ENCODE data around the gene RAB44.
"Not testable (repeated sequence)": the region's sequence is repeated elsewhere in the genome, so short reads cannot be mapped to it uniquely, and the experiment has no call there.

Gene RAB44

DNA sequence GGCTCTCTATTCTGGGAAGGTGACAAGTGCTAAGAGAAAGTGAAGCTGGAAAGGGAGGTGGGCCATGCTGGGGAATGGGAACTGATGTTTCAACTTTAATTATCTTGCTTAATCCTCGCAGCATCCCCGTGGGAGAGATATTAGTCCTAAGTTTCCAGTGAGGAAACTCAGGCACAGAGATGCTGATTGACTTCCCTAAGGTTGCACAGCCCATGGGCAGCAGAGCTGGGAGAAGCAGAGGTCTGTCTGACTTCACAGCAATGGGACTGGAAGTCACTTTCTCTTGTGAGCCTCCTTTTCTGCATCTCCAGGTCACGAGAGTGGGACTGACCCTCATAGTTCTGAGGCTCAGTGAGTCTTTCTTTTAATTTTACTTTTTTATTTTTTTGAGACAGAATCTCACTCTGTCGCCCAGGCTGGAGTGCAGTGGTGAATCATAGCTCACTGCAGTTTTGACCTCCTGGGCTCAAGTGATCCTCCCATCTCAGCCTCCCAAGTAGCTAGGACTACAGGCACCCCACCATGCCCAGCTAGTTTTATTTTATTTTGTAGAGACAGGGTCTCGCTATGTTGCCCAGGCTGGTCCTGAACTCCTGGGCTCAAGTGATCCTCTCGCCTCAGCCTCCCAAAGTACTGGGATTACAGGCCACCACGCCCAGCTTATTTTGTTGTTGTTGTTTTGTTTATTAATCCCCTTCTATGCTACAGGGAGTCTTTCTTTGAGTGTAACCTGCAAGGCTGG lies 2.6 kb downstream of the RAB44 start:
- H3K4me1 Mint-ChIP-seq (ENCODE audit: low read depth in 2 of 2) = peaks cover 0 to 10% of the 10 kb centered on the region in 2 donors
- no peaks in the 10 kb centered on the region for H3K9me3 Mint-ChIP-seq
- no peaks in the 10 kb centered on the region for H3K36me3 Mint-ChIP-seq (ENCODE audit: insufficient read depth)
- ATAC-seq (replicated peaks) = no peak
- DNase-seq = no peak
- H3K4me3 Mint-ChIP-seq = no peak overlapping the region
- peaks cover 0 to 28% of the 10 kb centered on the region in 2 donors for H3K27me3 Mint-ChIP-seq
- no peak overlapping the region for H3K27ac Mint-ChIP-seq

DNA sequence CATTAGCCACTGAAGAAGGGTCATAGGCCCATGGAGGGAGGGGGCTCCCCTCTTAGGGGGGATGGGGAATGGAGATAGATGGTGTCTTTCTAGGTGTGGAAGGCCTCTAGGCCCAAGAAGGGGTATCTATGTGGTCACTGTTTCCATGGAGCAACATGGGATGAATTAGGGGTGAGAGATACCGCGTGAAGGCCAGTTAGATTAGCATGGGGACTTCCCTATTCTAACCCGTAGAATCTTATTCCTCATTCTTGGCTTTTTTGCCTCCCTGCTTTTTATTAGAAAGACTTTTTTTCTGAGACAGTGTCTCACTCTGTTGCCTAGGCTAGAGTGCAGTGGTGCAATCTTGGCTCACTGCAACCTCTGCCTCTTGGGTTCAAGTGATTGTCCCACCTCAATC lies 3.2 kb downstream of the RAB44 start:
- no peak overlapping the region for H3K4me3 Mint-ChIP-seq
- ATAC-seq (replicated peaks) = no peak
- peaks cover 0 to 28% of the 10 kb centered on the region in 2 donors for H3K27me3 Mint-ChIP-seq
- H3K9me3 Mint-ChIP-seq = no peaks in the 10 kb centered on the region
- no peak for DNase-seq
- no peaks in the 10 kb centered on the region for H3K36me3 Mint-ChIP-seq (ENCODE audit: insufficient read depth)
- peaks cover 0 to 10% of the 10 kb centered on the region in 2 donors for H3K4me1 Mint-ChIP-seq (ENCODE audit: low read depth in 2 of 2)
- no peak overlapping the region for H3K27ac Mint-ChIP-seq

DNA sequence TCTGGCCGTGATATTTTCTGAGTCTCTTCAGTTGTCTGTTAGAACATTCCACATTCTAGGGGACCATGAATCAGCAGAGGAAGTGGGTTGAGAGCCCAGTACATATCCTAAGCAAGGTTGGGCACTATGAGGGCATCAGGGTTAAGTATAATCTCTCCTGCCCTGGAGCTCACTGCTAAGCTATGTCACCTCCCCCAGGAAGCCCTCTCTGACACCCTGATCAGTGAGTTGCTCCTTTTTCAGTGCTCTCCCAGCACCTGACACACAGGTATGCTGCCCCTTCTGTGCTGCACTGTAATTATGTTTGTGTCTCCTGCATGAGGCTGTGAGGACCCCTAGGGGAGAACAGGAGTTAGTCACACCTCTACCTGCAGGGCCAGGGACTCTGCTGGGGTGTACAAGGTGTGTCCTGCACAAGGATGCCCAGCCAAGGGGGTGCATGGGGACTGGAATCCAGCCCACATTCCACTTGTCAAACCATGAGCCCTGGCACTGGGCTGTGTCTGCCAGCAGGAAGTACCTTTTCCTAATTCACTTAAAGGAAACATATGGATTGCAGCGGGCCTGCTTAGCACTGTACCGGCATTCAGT lies 3.9 kb downstream of the RAB44 start:
- Mint-ChIP-seq H3K4me3 (no peak overlapping the region), H3K9me3 (no peaks in the 10 kb centered on the region), H3K27ac (no peak overlapping the region), H3K4me1 (ENCODE audit: low read depth in 2 of 2) (peaks cover 0 to 10% of the 10 kb centered on the region in 2 donors), H3K36me3 (ENCODE audit: insufficient read depth) (no peaks in the 10 kb centered on the region), H3K27me3 (peaks cover 0 to 28% of the 10 kb centered on the region in 2 donors)
- DNase-seq (no peak), ATAC-seq (replicated peaks) (no peak)

DNA sequence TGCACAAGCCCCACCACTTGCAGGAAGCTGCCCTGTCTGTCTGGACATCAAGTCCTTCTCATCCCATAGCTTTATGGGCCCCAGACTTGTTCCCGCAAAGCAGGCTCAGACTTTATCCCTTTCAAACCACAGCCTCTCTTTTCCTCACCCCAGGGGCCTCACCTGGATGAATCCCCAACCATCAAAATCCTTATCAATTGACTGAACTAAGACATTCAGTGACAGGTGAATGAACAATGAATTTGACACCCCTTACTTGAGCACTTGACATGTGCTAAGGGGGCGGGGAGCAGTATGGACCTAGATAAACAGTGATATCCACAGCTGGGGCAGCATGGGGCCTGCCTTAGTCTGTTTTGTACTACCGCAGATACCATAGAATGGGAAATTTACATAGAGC lies 5.0 kb downstream of the RAB44 start:
- no peak overlapping the region for H3K27ac Mint-ChIP-seq

DNA sequence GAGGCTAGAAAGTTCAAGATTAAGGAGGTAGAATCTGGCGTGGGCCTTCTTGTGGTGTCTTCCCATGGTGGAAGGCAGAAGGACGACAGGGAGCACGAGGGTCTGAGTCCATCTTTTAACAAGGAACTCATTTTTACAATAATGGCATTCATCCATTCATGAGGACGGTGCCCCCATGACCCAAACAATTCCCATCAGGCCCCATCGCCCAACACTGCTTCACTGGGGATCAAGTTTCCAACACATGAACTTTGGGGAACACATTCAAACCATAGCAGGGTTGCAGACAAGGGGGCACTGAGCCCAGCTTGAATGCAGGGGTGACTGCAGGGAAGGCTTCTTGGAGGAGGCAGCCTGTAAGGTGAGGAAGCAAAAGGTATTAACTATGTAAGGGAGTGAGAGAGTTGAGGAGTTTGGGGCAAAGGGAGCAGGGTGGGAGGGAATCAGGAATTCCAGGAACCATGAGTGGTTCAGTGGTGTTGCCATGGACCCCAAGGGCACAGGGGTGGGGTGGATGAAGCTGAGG lies 5.5 kb downstream of the RAB44 start:
- DNase-seq (no peak), ATAC-seq (replicated peaks) (no peak)
- Mint-ChIP-seq H3K27me3 (peaks cover 0 to 27% of the 10 kb centered on the region in 2 donors), H3K9me3 (no peaks in the 10 kb centered on the region), H3K27ac (no peak overlapping the region), H3K4me1 (ENCODE audit: low read depth in 2 of 2) (peaks cover 0 to 6% of the 10 kb centered on the region in 2 donors), H3K36me3 (ENCODE audit: insufficient read depth) (no peaks in the 10 kb centered on the region), H3K4me3 (no peak overlapping the region)

More for the DNA sequence above, 5.0 kb downstream of the RAB44 start:
- Mint-ChIP-seq H3K36me3 (ENCODE audit: insufficient read depth) (no peaks in the 10 kb centered on the region), H3K4me1 (ENCODE audit: low read depth in 2 of 2) (peaks cover 0 to 8% of the 10 kb centered on the region in 2 donors), H3K27me3 (peaks cover 0 to 28% of the 10 kb centered on the region in 2 donors), H3K9me3 (no peaks in the 10 kb centered on the region), H3K4me3 (no peak overlapping the region)
- DNase-seq (no peak), ATAC-seq (replicated peaks) (no peak)

DNA sequence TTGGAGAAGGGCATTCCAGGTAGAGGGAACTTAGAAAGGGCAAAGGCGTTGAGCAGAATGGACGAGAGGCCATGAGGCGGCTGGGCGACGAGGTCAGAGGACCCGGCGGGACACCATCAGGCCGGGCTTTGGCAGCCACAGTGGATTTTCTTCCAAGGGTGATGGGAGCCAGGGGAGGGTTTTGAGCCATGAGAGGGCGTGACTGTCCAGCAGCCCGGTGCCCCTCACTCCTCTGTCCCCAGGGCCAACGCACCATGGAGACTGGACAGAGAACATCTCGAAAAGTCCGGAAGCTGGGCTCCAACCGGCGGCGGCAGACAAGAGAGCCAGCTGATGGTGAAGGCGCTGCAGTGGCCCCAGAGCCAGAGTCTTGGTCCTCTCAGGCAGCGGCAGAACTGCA lies 6.4 kb downstream of the RAB44 start:
- DNase-seq = no peak
- no peak for ATAC-seq (replicated peaks)
- H3K4me1 Mint-ChIP-seq (ENCODE audit: low read depth in 2 of 2) = peaks cover 0 to 2% of the 10 kb centered on the region in 2 donors
- H3K27me3 Mint-ChIP-seq = peaks cover 0 to 19% of the 10 kb centered on the region in 2 donors
- H3K27ac Mint-ChIP-seq = no peak overlapping the region
- H3K36me3 Mint-ChIP-seq (ENCODE audit: insufficient read depth) = no peaks in the 10 kb centered on the region
- H3K9me3 Mint-ChIP-seq = no peaks in the 10 kb centered on the region
- no peak overlapping the region for H3K4me3 Mint-ChIP-seq

DNA sequence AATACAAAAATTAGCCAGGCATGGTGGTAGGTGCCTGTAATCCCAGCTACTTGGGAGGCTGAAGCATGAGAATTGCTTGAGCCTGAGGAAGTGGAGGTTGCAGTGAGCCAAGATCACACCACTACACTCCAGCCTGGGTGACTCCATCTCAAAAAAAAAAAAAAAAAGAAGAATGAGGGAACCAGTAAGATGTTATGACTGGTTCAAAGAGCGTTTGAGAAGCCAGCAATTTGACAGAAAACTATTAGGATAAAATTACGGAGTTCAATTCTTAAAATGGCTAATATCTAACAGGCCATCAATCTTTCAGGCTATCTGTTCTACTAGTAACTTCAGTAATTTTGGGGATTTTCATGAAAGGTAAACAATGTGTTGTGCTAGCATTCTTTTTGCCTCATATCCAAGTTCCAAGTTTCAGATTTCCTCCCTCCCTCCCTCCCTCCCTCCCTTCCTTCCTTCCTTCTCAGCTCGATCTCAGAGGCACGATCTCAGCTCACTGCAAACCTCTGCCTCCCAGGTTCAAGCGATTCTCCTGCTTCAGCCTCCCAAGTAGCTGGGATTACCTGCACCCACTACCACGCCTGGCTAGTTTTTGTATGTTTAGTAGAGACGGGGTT lies 7.4 kb downstream of the RAB44 start:
- H3K36me3 Mint-ChIP-seq (ENCODE audit: insufficient read depth); H3K4me1 Mint-ChIP-seq (ENCODE audit: low read depth in 2 of 2); DNase-seq; H3K9me3 Mint-ChIP-seq; H3K4me3 Mint-ChIP-seq; H3K27ac Mint-ChIP-seq; ATAC-seq (replicated peaks): not testable (repeated sequence)
- peaks cover 0 to 16% of the 10 kb centered on the region in 2 donors for H3K27me3 Mint-ChIP-seq

DNA sequence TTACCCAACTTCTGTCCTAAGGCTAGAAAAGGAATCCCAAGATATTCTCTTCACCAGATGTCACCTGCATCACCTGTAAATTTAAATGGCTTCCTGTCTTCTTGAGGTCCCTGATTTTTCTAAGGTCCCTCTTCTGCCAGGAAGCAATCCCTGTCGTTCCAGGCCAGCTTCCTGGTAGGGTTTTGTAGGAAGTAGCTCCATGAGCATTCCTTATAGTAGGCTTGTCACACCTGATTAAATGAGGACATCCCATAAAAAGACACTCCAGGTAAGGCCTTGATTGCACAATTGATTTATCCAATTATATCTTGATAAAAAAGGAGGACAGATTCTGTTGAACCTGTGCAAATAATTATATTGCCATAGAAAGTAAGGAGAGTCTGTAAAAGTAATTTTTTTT lies 8.7 kb downstream of the RAB44 start:
- H3K27ac Mint-ChIP-seq = no peak overlapping the region
- no peaks in the 10 kb centered on the region for H3K36me3 Mint-ChIP-seq (ENCODE audit: insufficient read depth)
- peaks cover 0 to 2% of the 10 kb centered on the region in 2 donors for H3K4me1 Mint-ChIP-seq (ENCODE audit: low read depth in 2 of 2)
- no peak overlapping the region for H3K4me3 Mint-ChIP-seq
- peaks cover 0 to 16% of the 10 kb centered on the region in 2 donors for H3K27me3 Mint-ChIP-seq
- no peak for DNase-seq
- H3K9me3 Mint-ChIP-seq = no peaks in the 10 kb centered on the region
- no peak for ATAC-seq (replicated peaks)

DNA sequence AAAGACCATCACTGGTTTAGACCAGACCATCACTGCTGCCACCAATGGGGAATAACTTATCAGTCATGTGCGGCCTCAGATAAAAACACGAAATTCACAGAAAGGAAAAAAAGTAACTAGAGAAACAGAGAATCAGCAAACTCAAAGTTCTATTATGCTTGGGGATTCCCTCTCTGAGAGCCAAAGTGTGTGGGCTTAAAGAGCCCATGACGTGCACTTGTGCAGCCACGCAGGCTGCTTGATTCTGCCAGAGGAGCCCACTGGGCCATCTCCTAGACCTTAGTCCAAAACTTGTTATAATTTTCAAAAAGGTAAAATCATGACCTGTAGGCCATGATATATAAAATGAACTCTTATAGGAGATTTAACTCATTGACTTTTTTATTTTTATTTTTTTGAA lies 15.2 kb downstream of the RAB44 start:
- no peak for ATAC-seq (replicated peaks)
- no peak for DNase-seq
- Mint-ChIP-seq H3K36me3 (ENCODE audit: insufficient read depth) (no peaks in the 10 kb centered on the region), H3K27ac (no peak overlapping the region), H3K27me3 (no peaks in the 10 kb centered on the region), H3K9me3 (no peaks in the 10 kb centered on the region), H3K4me3 (no peak overlapping the region), H3K4me1 (ENCODE audit: low read depth in 2 of 2) (no peaks in the 10 kb centered on the region)

DNA sequence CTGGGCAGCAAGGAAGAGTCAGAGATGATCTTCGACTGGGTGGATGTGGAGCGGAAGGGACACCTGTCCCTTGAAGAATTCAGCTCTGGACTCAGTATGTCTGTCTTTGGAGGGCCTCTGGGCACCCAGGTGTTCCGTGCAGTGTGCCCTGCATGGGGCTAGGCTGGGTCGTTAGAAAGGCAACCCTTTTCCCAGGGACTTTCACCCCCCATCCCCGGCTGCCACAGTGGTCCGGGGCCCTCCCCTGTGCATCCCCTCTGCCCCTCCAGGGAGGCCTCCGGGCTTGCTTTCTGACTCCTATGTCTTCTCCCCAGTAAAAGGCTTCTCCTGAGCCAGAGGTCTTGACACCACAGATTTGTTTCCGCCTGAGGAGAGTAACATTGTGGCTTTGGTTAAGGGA lies 16.2 kb downstream of the RAB44 start:
- Mint-ChIP-seq H3K36me3 (ENCODE audit: insufficient read depth) (no peaks in the 10 kb centered on the region), H3K27me3 (no peaks in the 10 kb centered on the region), H3K4me3 (no peak overlapping the region), H3K27ac (no peak overlapping the region), H3K4me1 (ENCODE audit: low read depth in 2 of 2) (no peaks in the 10 kb centered on the region), H3K9me3 (no peaks in the 10 kb centered on the region)
- ATAC-seq (replicated peaks) (no peak), DNase-seq (no peak)

DNA sequence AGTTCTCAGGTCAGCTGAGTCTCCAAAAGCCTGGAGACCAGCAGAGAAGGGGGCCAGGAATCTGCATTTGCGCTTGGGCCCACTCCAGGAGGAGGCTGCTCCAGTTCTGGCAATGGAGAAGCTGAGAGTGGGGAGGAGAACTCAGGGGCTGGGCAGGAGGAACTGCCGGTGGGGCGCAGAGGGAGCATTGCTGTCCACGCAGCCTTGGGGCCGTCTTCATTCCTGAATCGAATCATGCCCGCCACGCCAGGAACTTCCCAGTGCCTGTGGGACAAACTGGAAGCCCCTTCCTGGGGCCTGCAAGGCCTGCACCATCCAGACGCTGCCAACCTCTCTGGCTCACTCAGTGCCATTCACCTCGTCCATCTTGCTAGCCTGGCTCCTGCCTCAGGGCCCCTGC lies 16.9 kb downstream of the RAB44 start:
- Mint-ChIP-seq H3K27ac (no peak overlapping the region), H3K27me3 (no peaks in the 10 kb centered on the region), H3K9me3 (no peaks in the 10 kb centered on the region), H3K36me3 (ENCODE audit: insufficient read depth) (no peaks in the 10 kb centered on the region), H3K4me1 (ENCODE audit: low read depth in 2 of 2) (peaks cover 0 to 3% of the 10 kb centered on the region in 2 donors), H3K4me3 (no peak overlapping the region)
- ATAC-seq (replicated peaks) (no peak), DNase-seq (no peak)

DNA sequence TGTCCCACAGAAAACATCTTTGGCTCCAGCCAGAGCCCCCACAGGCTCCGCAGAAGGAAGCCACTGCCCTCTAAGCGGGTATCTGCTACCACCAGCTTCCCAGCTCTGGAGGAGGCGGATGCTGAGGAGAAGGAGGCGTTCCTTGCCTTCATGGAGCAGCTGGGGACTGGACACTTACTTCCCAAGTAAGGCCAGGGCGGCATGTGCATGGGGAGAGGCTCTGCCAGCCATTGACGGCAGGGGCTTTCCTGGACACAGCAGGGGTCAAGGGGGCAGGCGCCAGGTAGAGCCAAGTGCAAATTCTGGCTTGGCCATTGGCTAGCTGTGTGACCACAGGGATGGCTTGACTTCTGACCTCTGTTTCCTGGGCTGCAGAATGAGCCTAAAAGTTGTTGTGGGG lies 17.8 kb downstream of the RAB44 start:
- Mint-ChIP-seq H3K9me3 (no peaks in the 10 kb centered on the region), H3K27ac (no peak overlapping the region), H3K36me3 (ENCODE audit: insufficient read depth) (no peaks in the 10 kb centered on the region), H3K4me3 (no peak overlapping the region), H3K27me3 (no peaks in the 10 kb centered on the region), H3K4me1 (ENCODE audit: low read depth in 2 of 2) (peaks cover 0 to 5% of the 10 kb centered on the region in 2 donors)
- no peak for ATAC-seq (replicated peaks)
- DNase-seq = no peak

DNA sequence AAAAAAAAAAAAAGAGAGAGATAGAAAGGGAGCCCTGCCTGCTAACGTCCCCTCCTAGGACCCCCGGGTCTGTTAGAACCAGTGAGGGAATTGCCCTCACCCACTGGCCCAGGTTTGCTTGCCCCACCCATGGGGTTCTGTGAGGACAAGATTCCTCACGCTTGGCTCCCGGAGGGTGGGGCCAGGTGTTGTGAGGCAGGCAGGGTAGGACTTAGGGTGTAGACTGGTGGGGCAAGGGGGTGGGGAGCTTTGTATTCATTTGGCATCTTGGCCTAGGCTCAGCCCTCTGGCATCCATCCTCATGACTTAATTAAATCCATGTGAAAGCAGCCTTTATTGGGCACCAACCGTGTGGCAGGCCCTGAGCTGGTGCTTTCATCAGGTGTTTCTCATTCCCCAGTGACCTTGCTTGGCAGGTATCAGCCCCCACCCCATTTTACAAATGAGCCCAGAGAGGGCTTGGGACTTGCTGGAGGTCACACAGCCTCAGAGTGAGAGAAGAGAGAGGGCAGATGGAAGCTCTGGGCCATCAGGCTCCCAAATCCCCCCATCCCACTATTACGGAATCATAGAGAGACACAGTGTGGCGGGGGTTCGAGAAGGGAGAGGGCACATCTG lies 19.0 kb downstream of the RAB44 start:
- H3K36me3 Mint-ChIP-seq (ENCODE audit: insufficient read depth) = peaks cover 3% of the 10 kb centered on the region
- no peaks in the 10 kb centered on the region for H3K9me3 Mint-ChIP-seq
- H3K4me3 Mint-ChIP-seq = no peak overlapping the region
- DNase-seq = no peak
- H3K27ac Mint-ChIP-seq = no peak overlapping the region
- peaks cover 0 to 5% of the 10 kb centered on the region in 2 donors for H3K4me1 Mint-ChIP-seq (ENCODE audit: low read depth in 2 of 2)
- no peak for ATAC-seq (replicated peaks)
- no peaks in the 10 kb centered on the region for H3K27me3 Mint-ChIP-seq
